H1 (cell line): ENCODE data around the gene PKNOX1.
"Not testable (repeated sequence)": the region's sequence is repeated elsewhere in the genome, so short reads cannot be mapped to it uniquely, and the experiment has no call there.

Source experiments
- CTCF ChIP-seq, 3 experiments: IDR thresholded peaks; 1 replicate in 2 of 3; 2 replicates in 1 of 3; pipeline versions ENCODE4 v1.5.1 to v1.6.1; 2011; ENCODE audit warnings: low read length in 3 of 3, mild to moderate bottlenecking in 3 of 3, inconsistent platforms in 2 of 3, low read depth in 1 of 3, moderate library complexity in 1 of 3; ENCODE audit not compliant: insufficient read depth in 1 of 3; ENCODE audit errors: control extremely low read depth in 1 of 3
- FOSL1 ChIP-seq: IDR thresholded peaks from 2 replicates; pipeline ENCODE4 v1.6.1; 2011; ENCODE audit warnings: mild to moderate bottlenecking, low read depth, low read length, moderate library complexity; ENCODE audit not compliant: insufficient read depth
- GABPA ChIP-seq: IDR thresholded peaks from 2 replicates; pipeline ENCODE4 v1.6.1; 2011; ENCODE audit warnings: mild to moderate bottlenecking, low read length, moderate library complexity, borderline replicate concordance; ENCODE audit not compliant: insufficient read depth
- KDM1A ChIP-seq: fragments of 200-600, 300-600 bp; sonication (generic); IDR thresholded peaks from 2 replicates; pipeline ENCODE4 v1.7.1; 2016; ENCODE audit warnings: mild to moderate bottlenecking, low read length, borderline replicate concordance
- MAX ChIP-seq: IDR thresholded peaks from 2 replicates; pipeline ENCODE4 v1.6.1; 2012; ENCODE audit warnings: inconsistent platforms

- TF ChIP-seq FOSL1; GABPA; KDM1A; CTCF (IDR thresholded peaks at IDR 0.05; ENCODE audit: control extremely low read depth in 1 of 3, insufficient read depth in 1 of 3, low read depth in 1 of 3, low read length in 3 of 3); MAX: not testable (repeated sequence)
These were observed 67.8 kb downstream of the PKNOX1 start for GRCh38 chr21:43042169-43042568.
